Rectal smooth muscle tissue (tissue), 1 donor: ENCODE results near the gene UBE2D4.
"Not testable (repeated sequence)": the region's sequence is repeated elsewhere in the genome, so short reads cannot be mapped to it uniquely, and the experiment has no call there.

Experiments used
- H3K27ac ChIP-seq: one replicate; pipeline ENCODE4 v1.7.0; 2013; ENCODE audit warnings: low read depth, low read length, inconsistent platforms
- H3K27me3 ChIP-seq: one replicate; pipeline ENCODE4 v1.7.0; 2013; ENCODE audit warnings: low read length; ENCODE audit not compliant: control insufficient read depth, insufficient read depth
- H3K36me3 ChIP-seq: one replicate; pipeline ENCODE4 v1.7.0; 2013; ENCODE audit warnings: low read length; ENCODE audit not compliant: control insufficient read depth, insufficient read depth
- H3K4me1 ChIP-seq: one replicate; pipeline ENCODE4 v1.7.0; 2013; ENCODE audit warnings: low read length; ENCODE audit not compliant: control insufficient read depth, insufficient read depth
- H3K4me3 ChIP-seq: one replicate; pipeline ENCODE4 v1.7.0; 2013; ENCODE audit warnings: low read length
- H3K9ac ChIP-seq: one replicate; pipeline ENCODE4 v1.7.0; 2013; ENCODE audit warnings: low read length

UBE2D4 gene

GRCh38 chr7:43891069-43891955 is 34.9 kb upstream of the UBE2D4 start:
- Histone ChIP-seq H3K27ac (no peak overlapping the region), H3K27me3 (no peaks in the 10 kb centered on the region), H3K4me3 (no peak overlapping the region), H3K36me3 (no peaks in the 10 kb centered on the region), H3K9ac (no peak overlapping the region), H3K4me1 (peaks cover 2% of the 10 kb centered on the region)

DNA sequence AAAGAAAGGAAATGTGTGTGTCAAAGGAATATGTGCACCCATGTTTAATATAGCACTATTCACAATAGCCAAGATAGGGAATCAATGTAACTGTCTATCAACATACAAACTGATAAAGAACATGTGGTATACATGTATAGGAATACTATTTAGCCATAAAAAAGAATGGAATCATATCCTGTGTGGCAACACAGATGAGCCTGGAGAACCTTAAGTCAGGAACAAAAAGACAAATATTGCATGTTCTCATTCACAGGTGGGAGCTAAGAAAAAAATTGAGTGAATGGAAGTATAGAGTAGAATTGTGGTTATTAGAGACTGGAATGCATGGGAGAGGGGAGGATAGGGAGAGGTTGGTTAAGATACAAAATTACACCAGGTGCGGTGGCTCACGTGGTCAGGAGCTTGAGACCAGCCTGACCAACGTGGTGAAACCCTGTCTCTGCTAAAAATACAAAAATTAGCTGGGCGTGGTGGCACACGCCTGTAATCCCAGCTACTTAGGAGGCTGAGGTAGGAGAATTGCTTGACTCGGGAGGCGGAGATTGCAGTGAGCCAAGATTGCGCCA is 30.3 kb upstream of the UBE2D4 start:
- Histone ChIP-seq H3K36me3 (no peaks in the 10 kb centered on the region), H3K27me3 (no peaks in the 10 kb centered on the region), H3K4me3 (no peak overlapping the region), H3K27ac (no peak overlapping the region), H3K9ac (no peak overlapping the region), H3K4me1 (no peaks in the 10 kb centered on the region)

DNA sequence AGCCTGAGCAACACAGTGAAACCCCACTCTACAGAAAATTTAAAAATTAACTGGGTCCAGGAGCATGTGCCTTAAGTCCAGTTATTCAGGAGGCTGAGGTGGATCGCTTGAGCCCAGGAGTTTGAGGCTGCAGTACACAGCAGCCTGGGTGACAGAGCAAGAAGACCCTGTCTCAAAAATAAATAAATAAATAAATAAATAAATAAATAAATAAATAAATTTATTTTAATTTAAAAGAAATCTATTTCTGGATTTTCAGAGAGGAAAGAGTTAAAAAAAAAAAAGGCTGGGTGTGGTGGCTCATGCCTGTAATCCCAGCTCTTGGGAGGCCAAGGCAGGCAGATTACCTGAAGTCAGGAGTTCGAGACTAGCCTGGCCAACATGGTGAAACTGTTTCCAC is 27.7 kb upstream of the UBE2D4 start:
- not testable (repeated sequence) for H3K36me3 ChIP-seq, H3K4me1 ChIP-seq, H3K27me3 ChIP-seq

DNA sequence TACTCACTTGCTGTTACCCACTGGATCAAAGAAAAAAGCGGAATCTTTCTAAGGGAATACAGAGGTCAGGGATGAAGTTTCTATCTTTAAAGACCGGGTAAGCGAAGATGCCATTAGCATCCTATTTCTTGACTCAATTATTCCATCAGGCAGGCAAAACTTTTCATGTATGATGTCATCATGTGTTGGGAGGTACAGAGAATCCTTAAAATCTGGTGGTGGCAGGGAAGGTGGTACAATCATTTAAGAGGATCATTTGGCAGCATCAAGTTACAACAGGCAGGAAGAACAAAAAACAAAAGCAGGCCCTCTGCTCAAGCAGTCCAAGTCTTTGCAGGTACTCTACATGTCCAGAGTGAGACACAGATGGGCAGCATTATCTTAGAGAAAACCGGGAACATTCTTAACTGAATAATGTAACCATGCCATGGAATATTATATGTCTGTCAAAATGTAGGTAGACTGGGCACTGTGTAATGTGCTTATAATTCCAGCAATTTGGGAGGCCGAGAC is 23.6 kb upstream of the UBE2D4 start:
- Histone ChIP-seq H3K36me3 (no peaks in the 10 kb centered on the region), H3K4me1 (peaks cover 9% of the 10 kb centered on the region), H3K9ac (no peak overlapping the region), H3K27me3 (no peaks in the 10 kb centered on the region), H3K27ac (no peak overlapping the region), H3K4me3 (no peak overlapping the region)

More for the DNA sequence above, 27.7 kb upstream of the UBE2D4 start:
- H3K9ac ChIP-seq, H3K27ac ChIP-seq, H3K4me3 ChIP-seq: not testable (repeated sequence)

GRCh38 chr7:43904533-43905208 is 21.6 kb upstream of the UBE2D4 start:
- H3K4me3 ChIP-seq: peak overlapping the region; percentile 81
- H3K36me3 ChIP-seq: no peaks in the 10 kb centered on the region
- H3K27ac ChIP-seq: no peak overlapping the region
- no peak overlapping the region for H3K9ac ChIP-seq
- H3K27me3 ChIP-seq: no peaks in the 10 kb centered on the region
- H3K4me1 ChIP-seq: peaks cover 9% of the 10 kb centered on the region

DNA sequence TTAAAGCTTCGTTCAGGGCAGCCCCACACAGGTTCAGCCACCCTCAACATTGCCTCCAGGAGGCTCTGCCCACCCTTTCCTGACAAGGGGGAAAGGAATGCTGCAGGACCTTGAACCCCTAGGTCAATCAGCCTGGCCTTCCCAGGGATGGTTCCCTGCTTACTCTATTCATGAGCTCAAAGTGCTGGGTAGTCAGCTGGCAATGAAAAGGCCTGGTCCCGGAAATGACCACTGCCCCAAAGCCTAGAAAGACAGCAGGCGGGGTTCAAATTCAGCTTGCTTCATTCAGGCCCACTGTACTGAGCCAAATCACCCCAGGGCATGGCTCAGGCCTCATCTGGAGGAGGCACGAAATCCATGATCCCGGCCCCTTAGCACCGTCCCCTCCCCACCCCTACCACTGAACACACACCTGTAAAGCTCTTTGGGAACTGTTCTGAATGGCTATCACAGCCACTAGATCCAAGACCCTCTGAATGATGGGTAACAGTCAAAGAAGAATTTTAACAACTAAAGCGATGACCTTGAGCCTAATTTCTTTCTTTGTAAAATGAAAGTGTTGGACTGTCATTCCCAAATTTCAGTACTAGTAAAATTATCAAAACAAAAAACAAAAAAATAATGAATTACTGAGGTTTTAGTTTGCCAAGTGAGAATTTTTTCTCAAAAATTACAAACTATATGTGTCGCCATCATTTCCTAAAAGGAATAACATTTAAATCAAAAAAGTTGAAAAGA is 20.9 kb upstream of the UBE2D4 start:
- Histone ChIP-seq H3K27ac (peak overlapping the region; percentile 75), H3K9ac (peak overlapping the region; percentile 90), H3K36me3 (no peaks in the 10 kb centered on the region), H3K4me3 (peak overlapping the region; percentile 81), H3K4me1 (peaks cover 9% of the 10 kb centered on the region), H3K27me3 (no peaks in the 10 kb centered on the region)

GRCh38 chr7:43905956-43906330 is 20.3 kb upstream of the UBE2D4 start:
- H3K4me3 ChIP-seq: peak overlapping the region; percentile 81
- peak overlapping the region; percentile 90 for H3K9ac ChIP-seq
- no peaks in the 10 kb centered on the region for H3K27me3 ChIP-seq
- H3K36me3 ChIP-seq: no peaks in the 10 kb centered on the region
- H3K4me1 ChIP-seq: peaks cover 9% of the 10 kb centered on the region
- peak overlapping the region; percentile 75 for H3K27ac ChIP-seq

DNA sequence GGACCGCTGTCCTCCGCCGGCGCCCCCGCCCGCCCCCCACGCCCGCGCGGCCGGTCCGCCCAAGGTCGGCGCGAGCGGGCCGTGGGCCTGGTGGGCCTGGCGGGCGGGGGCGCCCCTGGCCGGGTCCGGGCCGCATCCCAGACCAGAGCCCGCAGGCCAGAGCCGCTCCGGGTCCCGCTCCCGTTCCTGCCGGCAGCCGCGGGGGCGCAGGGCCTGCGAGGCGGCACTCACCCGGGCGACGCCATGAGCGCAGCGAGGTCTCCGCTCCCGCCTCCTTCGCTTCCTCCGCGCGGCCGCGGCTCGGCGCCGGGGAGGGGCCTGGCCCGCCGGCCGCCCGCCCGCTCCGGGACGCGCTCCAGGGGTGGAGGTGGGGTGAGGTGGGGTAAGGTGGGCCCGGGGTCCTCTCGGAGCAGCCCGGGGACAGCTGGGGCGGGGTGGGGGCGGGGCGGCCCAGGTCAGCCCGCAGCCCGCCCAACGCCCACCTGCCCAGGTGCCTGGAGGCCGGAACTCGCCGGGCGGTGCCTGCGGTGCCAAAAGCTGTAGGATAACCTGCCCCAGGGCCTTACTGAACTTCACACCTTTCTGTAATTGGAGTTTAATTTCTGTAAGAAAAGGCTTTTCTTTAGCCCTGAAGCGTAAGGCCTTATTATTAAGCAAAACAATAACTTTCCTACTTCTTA is 19.8 kb upstream of the UBE2D4 start, which contains the start of gene URGCP:
TSS of gene URGCP (minus strand) at position 266 of the 680 bp plus-strand sequence. CDS start at position 245, 21 bp downstream.
- no peaks in the 10 kb centered on the region for H3K36me3 ChIP-seq
- peak within 1 kb of the TSS; percentile 81 for H3K4me3 ChIP-seq
- peak within 1 kb of the TSS; percentile 90 for H3K9ac ChIP-seq
- no peaks in the 10 kb centered on the region for H3K27me3 ChIP-seq
- peak within 1 kb of the TSS; percentile 75 for H3K27ac ChIP-seq
- H3K4me1 ChIP-seq: peaks cover 9% of the 10 kb centered on the region

- no peak overlapping the region for H3K27ac ChIP-seq
- no peaks in the 10 kb centered on the region for H3K4me1 ChIP-seq
- H3K27me3 ChIP-seq: no peaks in the 10 kb centered on the region
- no peak overlapping the region for H3K9ac ChIP-seq
- H3K36me3 ChIP-seq: no peaks in the 10 kb centered on the region
- H3K4me3 ChIP-seq: no peak overlapping the region
Measured at GRCh38 chr7:43914795-43915194, 11.4 kb upstream of the UBE2D4 start.

GRCh38 chr7:43915907-43916306 is 10.3 kb upstream of the UBE2D4 start:
- Histone ChIP-seq H3K9ac (no peak overlapping the region), H3K4me1 (no peaks in the 10 kb centered on the region), H3K27me3 (no peaks in the 10 kb centered on the region), H3K27ac (no peak overlapping the region), H3K4me3 (no peak overlapping the region), H3K36me3 (no peaks in the 10 kb centered on the region)

DNA sequence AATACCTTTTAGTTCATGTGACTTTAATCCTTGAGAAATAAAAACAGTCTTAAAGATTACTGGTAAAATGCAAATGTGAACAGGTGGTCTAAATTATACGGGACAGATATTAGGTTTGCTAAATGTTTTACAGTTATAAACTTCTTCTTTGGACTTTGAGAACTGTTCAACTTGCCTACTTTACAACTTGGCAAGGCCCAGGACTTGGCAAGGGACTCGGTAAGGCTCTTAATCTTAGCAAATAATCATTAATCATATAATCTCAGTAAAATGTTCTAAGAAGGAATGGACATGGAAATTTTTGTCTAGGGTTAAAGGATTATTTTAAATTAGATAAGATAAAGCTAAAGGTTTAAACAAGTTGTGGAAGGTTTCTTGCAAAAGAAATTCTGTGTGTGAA is 4.8 kb upstream of the UBE2D4 start:
- H3K9ac ChIP-seq: no peak overlapping the region
- H3K4me3 ChIP-seq: no peak overlapping the region
- H3K4me1 ChIP-seq: no peaks in the 10 kb centered on the region
- no peaks in the 10 kb centered on the region for H3K36me3 ChIP-seq
- H3K27ac ChIP-seq: no peak overlapping the region
- no peaks in the 10 kb centered on the region for H3K27me3 ChIP-seq
